Esophagus squamous epithelium (tissue), 5 donors: ENCODE data around the gene MEF2D. TPM values are rescaled to one million over a fixed set of nuclear protein-coding genes. Genes with fewer than 3 reads are reported as not detected.

Experiments
- DNase-seq: peaks from one replicate; lab custom pipeline; 2025; lab: John Stamatoyannopoulos, UW
- H3K27ac ChIP-seq, 4 donors: fragments of 200-600 bp; sonication (generic); one replicate each; pipeline ENCODE4 v1.5.1; 2016 to 2019; ENCODE audit warnings: mild to moderate bottlenecking in 1 of 4
- H3K27me3 ChIP-seq, 4 donors: fragments of 200-600 bp; sonication (generic); 1 replicate in 3 of 4; 2 replicates in 1 of 4; pipeline versions ENCODE4 v1.5.1 to v1.6.0; 2017 to 2021; ENCODE audit warnings: antibody characterized with exemption in 1 of 4
- H3K36me3 ChIP-seq, 3 donors: fragments of 200-600 bp; sonication (generic); one replicate each; pipeline ENCODE4 v1.5.1; 2016 to 2019
- H3K4me1 ChIP-seq, 3 donors: fragments of 200-600 bp; sonication (generic); one replicate each; pipeline ENCODE4 v1.5.1; 2017 to 2019
- H3K4me3 ChIP-seq, 4 donors: fragments of 200-600 bp; sonication (generic); 1 replicate in 3 of 4; 2 replicates in 1 of 4; pipeline ENCODE4 v1.5.1; 2016 to 2019; ENCODE audit warnings: mild to moderate bottlenecking in 2 of 4, moderate library complexity in 1 of 4
- H3K9me3 ChIP-seq, 3 donors: fragments of 200-600 bp; sonication (generic); one replicate each; pipeline ENCODE4 v1.5.1; 2016 to 2019
- POLR2A ChIP-seq, 4 donors: fragments of 450-650 bp; IDR thresholded peaks; one replicate each; pipeline ENCODE4 v1.6.1; 2017; ENCODE audit warnings: antibody characterized with exemption in 4 of 4, mild to moderate bottlenecking in 4 of 4, moderate library complexity in 3 of 4
- WGBS, 2 donors: methylation state at CpG; one replicate each; pipeline ENCODE4 v1.1.5; 2018; 5-methylcytosine and 5-hydroxymethylcytosine counted together
- intact Hi-C: fragments of 100-400 bp; cut with DNase I; formaldehyde crosslinking; loops from one replicate; pipeline ENCODE4 v1.15.0; 2022
- total RNA-seq, 4 donors: library from RNA; depleted of rRNA; stranded (reverse); fragments of >200 nt; gene quantifications; one replicate each; pipeline ENCODE4 v1.1.0, GENCODE V29; 2016
- TF ChIP-seq, protein P1 (sequence below), 6 experiments: fragments of 450-650 bp in 4 of 6; fragments of 200-600 bp in 2 of 6; sonication (generic) in 2 of 6; IDR thresholded peaks; one replicate each; pipeline ENCODE4 v1.5.1; 2016 to 2019; ENCODE audit warnings: antibody characterized with exemption in 6 of 6, mild to moderate bottlenecking in 4 of 6, moderate library complexity in 4 of 6
- donor health status: DM: yes; HTN: yes; CAD: no.

The MEF2D gene
- total RNA-seq, 4 donors from 2014 or later = 9.1 to 30.1 (median 12.1) TPM

DNA sequence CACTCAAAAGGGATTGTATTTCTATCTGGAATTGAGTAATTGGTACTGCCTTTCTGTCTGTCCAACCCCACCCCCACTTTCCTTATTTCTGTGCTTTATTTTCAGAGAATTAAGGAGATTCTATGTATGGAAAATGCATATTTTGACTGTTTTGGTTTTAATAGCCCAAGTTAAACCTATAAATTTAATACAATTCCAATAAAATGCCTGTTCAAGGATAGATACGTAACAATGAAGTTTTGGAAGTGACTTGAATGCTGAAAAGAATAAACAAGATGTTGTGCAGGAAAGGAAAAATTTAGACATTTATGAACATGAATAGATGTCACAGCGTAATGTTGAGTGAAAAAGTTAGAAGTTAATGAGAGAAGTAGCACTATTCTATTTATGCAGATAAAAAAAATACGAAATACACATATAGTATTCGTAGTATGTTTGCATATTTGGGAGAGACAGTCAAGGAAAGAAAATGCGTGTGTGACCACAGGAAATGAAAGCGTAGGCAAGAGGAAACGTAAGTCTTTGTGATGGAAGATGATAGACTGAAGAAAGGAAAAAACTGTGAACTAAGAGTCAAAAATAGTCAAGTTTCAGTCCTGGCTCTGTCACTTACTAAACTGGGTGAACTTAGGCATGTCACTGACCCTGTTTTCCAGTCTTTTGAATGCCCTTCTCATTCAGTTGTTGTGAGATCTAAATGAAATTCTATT is 62.1 kb downstream of the MEF2D start:
- Histone ChIP-seq H3K27ac (no peak overlapping the region), H3K27me3 (peaks cover 21 to 100% (median 64%) of the 10 kb centered on the region in 4 donors), H3K4me3 (no peak overlapping the region), H3K36me3 (no peaks in the 10 kb centered on the region), H3K9me3 (no peaks in the 10 kb centered on the region), H3K4me1 (peaks cover 13 to 27% (median 17%) of the 10 kb centered on the region in 3 donors)
- intact Hi-C loops = no loop called here
- 29% methylated on average over 7 of the region's 7 CpGs for WGBS, 2 donors
- DNase-seq = no peak
- TF ChIP-seq, protein P1, sequence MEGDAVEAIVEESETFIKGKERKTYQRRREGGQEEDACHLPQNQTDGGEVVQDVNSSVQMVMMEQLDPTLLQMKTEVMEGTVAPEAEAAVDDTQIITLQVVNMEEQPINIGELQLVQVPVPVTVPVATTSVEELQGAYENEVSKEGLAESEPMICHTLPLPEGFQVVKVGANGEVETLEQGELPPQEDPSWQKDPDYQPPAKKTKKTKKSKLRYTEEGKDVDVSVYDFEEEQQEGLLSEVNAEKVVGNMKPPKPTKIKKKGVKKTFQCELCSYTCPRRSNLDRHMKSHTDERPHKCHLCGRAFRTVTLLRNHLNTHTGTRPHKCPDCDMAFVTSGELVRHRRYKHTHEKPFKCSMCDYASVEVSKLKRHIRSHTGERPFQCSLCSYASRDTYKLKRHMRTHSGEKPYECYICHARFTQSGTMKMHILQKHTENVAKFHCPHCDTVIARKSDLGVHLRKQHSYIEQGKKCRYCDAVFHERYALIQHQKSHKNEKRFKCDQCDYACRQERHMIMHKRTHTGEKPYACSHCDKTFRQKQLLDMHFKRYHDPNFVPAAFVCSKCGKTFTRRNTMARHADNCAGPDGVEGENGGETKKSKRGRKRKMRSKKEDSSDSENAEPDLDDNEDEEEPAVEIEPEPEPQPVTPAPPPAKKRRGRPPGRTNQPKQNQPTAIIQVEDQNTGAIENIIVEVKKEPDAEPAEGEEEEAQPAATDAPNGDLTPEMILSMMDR (IDR thresholded peaks at IDR 0.05) = no peak
- TF ChIP-seq POLR2A (IDR thresholded peaks at IDR 0.05) = no peak

DNA sequence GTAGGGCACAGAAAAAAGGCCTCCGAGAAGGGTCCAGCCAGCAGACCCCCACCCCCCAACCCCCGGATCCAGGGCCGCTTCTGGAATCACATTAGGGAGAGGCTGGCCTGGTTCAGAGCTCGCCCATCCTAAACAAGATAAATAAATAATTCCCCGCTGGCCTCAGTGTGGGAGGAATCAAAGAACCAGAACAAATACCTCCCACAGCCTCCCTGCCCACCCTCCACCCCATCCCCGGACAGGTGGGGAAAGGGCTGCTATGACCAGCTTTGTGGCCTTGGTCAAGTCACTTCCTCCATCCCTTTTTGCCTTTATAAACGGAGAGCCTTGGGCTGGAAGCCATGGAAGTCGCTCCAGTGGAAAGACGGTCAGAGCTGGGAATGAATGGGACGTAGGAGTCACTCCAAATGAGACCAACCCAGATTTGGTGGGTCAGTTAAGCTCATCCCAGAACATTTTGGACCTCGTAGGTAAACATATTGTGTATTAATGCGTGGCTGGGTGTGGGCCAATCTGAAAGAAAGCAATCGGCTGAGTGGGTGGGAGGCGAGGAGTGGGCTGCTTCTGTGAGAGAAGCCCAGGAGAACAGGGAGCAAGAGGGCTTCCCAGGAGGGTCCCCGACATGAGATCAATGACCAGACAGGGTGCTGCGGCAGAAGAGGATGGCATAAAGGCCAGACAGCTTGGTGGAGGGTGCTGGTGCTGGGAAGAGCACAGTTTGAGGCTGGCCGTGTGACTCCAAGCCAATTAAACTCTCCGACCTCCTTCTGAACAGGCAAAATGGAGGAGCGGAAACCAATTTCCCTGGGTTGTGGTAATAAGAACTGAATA is 63.3 kb downstream of the MEF2D start:
- TF ChIP-seq, protein P1 (IDR thresholded peaks at IDR 0.05) = no peak
- intact Hi-C loops = no loop called here
- peaks cover 30 to 100% (median 69%) of the 10 kb centered on the region in 4 donors for H3K27me3 ChIP-seq

DNA sequence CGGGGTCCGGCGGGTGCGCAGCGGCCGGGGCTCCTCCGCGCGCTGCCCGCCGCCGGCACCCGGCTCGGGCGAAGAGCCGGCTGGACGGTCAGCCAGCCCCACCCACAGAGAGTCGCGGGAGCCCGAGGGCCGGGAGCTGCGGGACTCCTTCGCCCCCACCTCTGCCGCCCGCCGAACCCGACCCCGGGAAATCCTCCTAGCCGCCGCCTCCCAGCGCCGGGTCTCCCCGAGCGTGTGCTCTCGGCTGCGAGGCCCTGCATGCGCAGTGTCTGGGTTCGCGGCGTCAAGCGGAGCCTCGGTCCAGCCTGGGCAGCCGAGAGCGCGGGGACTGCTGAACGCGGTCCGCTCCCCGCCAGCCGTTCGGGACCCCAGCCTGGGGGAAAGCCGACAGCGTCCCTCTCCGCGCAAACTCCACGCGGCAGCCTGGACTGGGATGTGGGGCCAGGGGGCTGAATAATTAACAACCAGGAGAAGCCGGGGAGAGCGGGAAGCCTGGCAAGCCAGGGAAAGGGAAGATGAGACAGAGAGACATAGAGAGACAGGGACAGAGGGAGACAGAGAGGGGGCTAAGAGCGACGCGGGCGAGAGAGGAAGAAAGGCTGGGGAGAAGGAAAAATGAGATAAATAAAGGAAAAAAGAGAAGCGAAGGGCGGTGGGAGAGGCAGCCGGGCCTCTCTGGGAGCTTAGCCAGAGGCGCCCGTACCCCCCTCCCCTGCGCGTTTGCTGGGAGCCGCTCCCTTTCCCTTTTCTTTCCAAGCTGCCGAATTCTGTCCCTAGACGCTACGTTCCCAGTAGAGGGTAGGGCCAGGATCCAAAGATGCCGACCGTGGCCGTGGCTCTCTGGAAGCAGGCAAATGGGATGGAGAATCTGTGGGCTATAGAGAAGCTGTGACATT is 64.2 kb downstream of the MEF2D start:
- TF ChIP-seq POLR2A (IDR thresholded peaks at IDR 0.05) = no peak
- TF ChIP-seq, protein P1 (IDR thresholded peaks at IDR 0.05) = no peak
- 4 to 10% methylated on average over 29 to 31 of the region's 77 CpGs for WGBS, 2 donors
- DNase-seq = no peak
- Histone ChIP-seq H3K36me3 (no peaks in the 10 kb centered on the region), H3K27ac (no peak overlapping the region), H3K4me3 (peak overlapping the region in 3 of 4 donors; percentile 16 to 61 (median 38)), H3K9me3 (no peaks in the 10 kb centered on the region), H3K27me3 (peaks cover 30 to 100% (median 70%) of the 10 kb centered on the region in 4 donors), H3K4me1 (peaks cover 13 to 27% (median 17%) of the 10 kb centered on the region in 3 donors)
- intact Hi-C loops = no loop called here

More for the DNA sequence above, 63.3 kb downstream of the MEF2D start:
- Histone ChIP-seq H3K27ac (no peak overlapping the region), H3K36me3 (no peaks in the 10 kb centered on the region), H3K4me3 (no peak overlapping the region), H3K4me1 (peaks cover 13 to 27% (median 17%) of the 10 kb centered on the region in 3 donors), H3K9me3 (no peaks in the 10 kb centered on the region)
- WGBS, 2 donors = 15 to 26% methylated on average over 14 to 17 of the region's 19 CpGs
- DNase-seq = no peak

DNA sequence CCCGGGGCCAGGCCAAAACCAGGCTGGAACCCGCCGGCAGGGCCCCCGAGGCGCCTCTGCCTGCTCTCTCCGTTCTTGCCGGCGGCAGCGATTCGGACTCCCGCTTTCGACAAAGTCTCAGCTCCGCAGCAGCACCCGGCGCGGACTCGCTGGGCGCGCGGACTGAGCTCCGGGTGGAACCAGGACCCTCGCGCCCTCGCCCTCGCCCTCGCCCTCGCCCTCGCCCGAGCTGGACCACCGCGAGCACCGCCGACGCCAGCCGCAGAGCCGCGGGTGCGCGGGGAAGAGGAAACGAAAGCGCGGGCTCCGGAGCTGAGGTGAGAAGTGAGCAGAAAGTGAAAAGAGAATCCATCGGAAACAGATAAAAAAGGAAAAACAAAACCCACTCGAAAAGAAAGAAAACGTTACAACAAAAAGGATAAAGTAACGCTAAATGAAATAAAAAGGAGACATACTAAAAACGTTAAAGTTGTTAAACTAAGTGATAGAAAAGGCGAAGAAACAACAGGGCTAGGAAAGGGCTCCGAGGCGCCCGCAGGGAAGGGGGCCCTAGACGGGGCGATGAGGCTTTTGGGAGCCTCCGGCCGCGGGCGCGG is 64.9 kb downstream of the MEF2D start:
- H3K36me3 ChIP-seq = no peaks in the 10 kb centered on the region
- no peak overlapping the region for H3K27ac ChIP-seq
- H3K4me1 ChIP-seq = peaks cover 13 to 27% (median 17%) of the 10 kb centered on the region in 3 donors
- peak overlapping the region; percentile 16 to 61 (median 30) for H3K4me3 ChIP-seq
- 2 to 4% methylated on average over 15 to 29 of the region's 59 CpGs for WGBS, 2 donors
- TF ChIP-seq POLR2A (IDR thresholded peaks at IDR 0.05) = no peak
- TF ChIP-seq, protein P1 (IDR thresholded peaks at IDR 0.05) = no peak
- H3K9me3 ChIP-seq = no peaks in the 10 kb centered on the region
- H3K27me3 ChIP-seq = peaks cover 30 to 100% (median 71%) of the 10 kb centered on the region in 4 donors
- no peak for DNase-seq
- intact Hi-C loops = no loop called here
